Tibial nerve (tissue), 4 donors: Measurements from ENCODE around the gene MAST2.

ENCODE experiments used
- EP300 ChIP-seq, 2 donors: sonication (generic); formaldehyde crosslinking; IDR thresholded peaks; one replicate each; pipeline ENCODE4 v1.6.1; 2017; ENCODE audit warnings: antibody characterized with exemption in 2 of 2, mild to moderate bottlenecking in 1 of 2
- POLR2A ChIP-seq, 2 donors: fragments of 450-650 bp; IDR thresholded peaks; one replicate each; pipeline ENCODE4 v1.6.1; 2017; ENCODE audit warnings: antibody characterized with exemption in 2 of 2, mild to moderate bottlenecking in 2 of 2, moderate library complexity in 2 of 2
- TF ChIP-seq, protein P1 (sequence below), 5 experiments: fragments of 200-600 bp in 3 of 5; fragments of 450-650 bp in 2 of 5; sonication (generic) in 3 of 5; IDR thresholded peaks; one replicate each; pipeline ENCODE4 v1.5.1; 2016 to 2019; ENCODE audit warnings: antibody characterized with exemption in 5 of 5, mild to moderate bottlenecking in 3 of 5, moderate library complexity in 2 of 5

GRCh38 chr1:45868861-45869260, 65.4 kb downstream of the MAST2 start:
- TF ChIP-seq, protein P1, sequence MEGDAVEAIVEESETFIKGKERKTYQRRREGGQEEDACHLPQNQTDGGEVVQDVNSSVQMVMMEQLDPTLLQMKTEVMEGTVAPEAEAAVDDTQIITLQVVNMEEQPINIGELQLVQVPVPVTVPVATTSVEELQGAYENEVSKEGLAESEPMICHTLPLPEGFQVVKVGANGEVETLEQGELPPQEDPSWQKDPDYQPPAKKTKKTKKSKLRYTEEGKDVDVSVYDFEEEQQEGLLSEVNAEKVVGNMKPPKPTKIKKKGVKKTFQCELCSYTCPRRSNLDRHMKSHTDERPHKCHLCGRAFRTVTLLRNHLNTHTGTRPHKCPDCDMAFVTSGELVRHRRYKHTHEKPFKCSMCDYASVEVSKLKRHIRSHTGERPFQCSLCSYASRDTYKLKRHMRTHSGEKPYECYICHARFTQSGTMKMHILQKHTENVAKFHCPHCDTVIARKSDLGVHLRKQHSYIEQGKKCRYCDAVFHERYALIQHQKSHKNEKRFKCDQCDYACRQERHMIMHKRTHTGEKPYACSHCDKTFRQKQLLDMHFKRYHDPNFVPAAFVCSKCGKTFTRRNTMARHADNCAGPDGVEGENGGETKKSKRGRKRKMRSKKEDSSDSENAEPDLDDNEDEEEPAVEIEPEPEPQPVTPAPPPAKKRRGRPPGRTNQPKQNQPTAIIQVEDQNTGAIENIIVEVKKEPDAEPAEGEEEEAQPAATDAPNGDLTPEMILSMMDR (IDR thresholded peaks at IDR 0.05) = no peak
- TF ChIP-seq POLR2A (IDR thresholded peaks at IDR 0.05) (no peak), EP300 (IDR thresholded peaks at IDR 0.05) (no peak)
